Type B pancreatic cell (in vitro differentiated cells): Measurements from ENCODE around the gene TOMM5. TPM values are rescaled to one million over a fixed set of nuclear protein-coding genes. Genes with fewer than 3 reads are reported as not detected.

ENCODE experiments used
- DNase-seq: peaks from one replicate; pipeline ENCODE4 v3.0.0; 2021; ENCODE audit warnings: mixed read lengths; ENCODE audit not compliant: unreplicated experiment; ENCODE audit errors: extremely low spot score
- H3K27ac Mint-ChIP-seq: 2 replicates; pipeline ENCODE4 v1.8.0; 2021; ENCODE audit warnings: mild to moderate bottlenecking, mixed read lengths
- H3K27me3 Mint-ChIP-seq: 2 replicates; pipeline ENCODE4 v1.8.0; 2021; ENCODE audit warnings: mixed read lengths
- H3K36me3 Mint-ChIP-seq: 2 replicates; pipeline ENCODE4 v1.8.0; 2021; ENCODE audit warnings: mixed read lengths
- H3K4me1 Mint-ChIP-seq: one replicate; pipeline ENCODE4 v1.8.0; 2021; ENCODE audit warnings: mixed read lengths; ENCODE audit not compliant: unreplicated experiment
- H3K4me3 Mint-ChIP-seq: 2 replicates; pipeline ENCODE4 v1.8.0; 2021; ENCODE audit warnings: mild to moderate bottlenecking, mixed read lengths
- H3K9me3 Mint-ChIP-seq: 2 replicates; pipeline ENCODE4 v1.8.0; 2021; ENCODE audit warnings: mixed read lengths
- CTCF ChIP-seq: fragments of 200-600 bp; sonication (generic); conservative IDR thresholded peaks from 2 replicates; pipeline ENCODE4 v1.5.0; 2021; ENCODE audit warnings: antibody characterized with exemption, mild to moderate bottlenecking
- total RNA-seq: library from RNA; stranded (reverse); gene quantifications from 2 replicates; pipeline ENCODE4 v1.2.1, GENCODE V29; 2021; ENCODE audit warnings: low replicate concordance

Gene TOMM5
- total RNA-seq, 1 donor from 2014 or later: 144 TPM

- H3K9me3 Mint-ChIP-seq: peaks cover 6% of the 10 kb centered on the region
- H3K27me3 Mint-ChIP-seq: no peaks in the 10 kb centered on the region
- H3K4me3 Mint-ChIP-seq: no peak overlapping the region
- peaks cover 3% of the 10 kb centered on the region for H3K4me1 Mint-ChIP-seq
- no peak for DNase-seq
- no peak overlapping the region for H3K27ac Mint-ChIP-seq
- TF ChIP-seq CTCF: no peak
- H3K36me3 Mint-ChIP-seq: peaks cover 8% of the 10 kb centered on the region
Observed at GRCh38 chr9:37561682-37562081, 30.7 kb downstream of the TOMM5 start.

GRCh38 chr9:37559855-37560592 is 32.4 kb downstream of the TOMM5 start:
- no peak overlapping the region for H3K4me3 Mint-ChIP-seq
- no peak for DNase-seq
- peaks cover 6% of the 10 kb centered on the region for H3K9me3 Mint-ChIP-seq
- no peak overlapping the region for H3K27ac Mint-ChIP-seq
- no peak for TF ChIP-seq CTCF
- no peaks in the 10 kb centered on the region for H3K27me3 Mint-ChIP-seq
- peaks cover 8% of the 10 kb centered on the region for H3K36me3 Mint-ChIP-seq
- H3K4me1 Mint-ChIP-seq: peaks cover 3% of the 10 kb centered on the region

- no peak overlapping the region for H3K27ac Mint-ChIP-seq
- H3K36me3 Mint-ChIP-seq: peaks cover 10% of the 10 kb centered on the region
- no peak for TF ChIP-seq CTCF
- H3K27me3 Mint-ChIP-seq: no peaks in the 10 kb centered on the region
- peaks cover 6% of the 10 kb centered on the region for H3K9me3 Mint-ChIP-seq
- no peak overlapping the region for H3K4me3 Mint-ChIP-seq
- H3K4me1 Mint-ChIP-seq: peaks cover 3% of the 10 kb centered on the region
- DNase-seq: no peak
Observed at GRCh38 chr9:37559125-37559524, 33.3 kb downstream of the TOMM5 start.

GRCh38 chr9:37555786-37556185 is 36.6 kb downstream of the TOMM5 start:
- no peak overlapping the region for H3K27ac Mint-ChIP-seq
- no peak overlapping the region for H3K4me3 Mint-ChIP-seq
- H3K27me3 Mint-ChIP-seq: no peaks in the 10 kb centered on the region
- H3K36me3 Mint-ChIP-seq: peaks cover 4% of the 10 kb centered on the region
- no peaks in the 10 kb centered on the region for H3K9me3 Mint-ChIP-seq
- peaks cover 3% of the 10 kb centered on the region for H3K4me1 Mint-ChIP-seq
- no peak for TF ChIP-seq CTCF
- no peak for DNase-seq

- Mint-ChIP-seq H3K36me3 (peaks cover 4% of the 10 kb centered on the region), H3K4me3 (no peak overlapping the region), H3K27ac (no peak overlapping the region), H3K4me1 (peaks cover 3% of the 10 kb centered on the region), H3K9me3 (no peaks in the 10 kb centered on the region), H3K27me3 (no peaks in the 10 kb centered on the region)
- TF ChIP-seq CTCF: no peak
- no peak for DNase-seq
Observed at GRCh38 chr9:37554318-37554717, 38.1 kb downstream of the TOMM5 start.

- Mint-ChIP-seq H3K36me3 (peaks cover 4% of the 10 kb centered on the region), H3K27ac (no peak overlapping the region), H3K9me3 (no peaks in the 10 kb centered on the region), H3K27me3 (no peaks in the 10 kb centered on the region), H3K4me3 (no peak overlapping the region), H3K4me1 (no peaks in the 10 kb centered on the region)
- no peak for DNase-seq
- no peak for TF ChIP-seq CTCF
Observed at GRCh38 chr9:37551888-37552287, 40.5 kb downstream of the TOMM5 start.
